Endodermal cell (in vitro differentiated cells): Measurements from ENCODE around the gene COL5A1. TPM values are rescaled to one million over a fixed set of nuclear protein-coding genes. Genes with fewer than 3 reads are reported as not detected.

Source experiments
- DNase-seq: peaks from one replicate; pipeline ENCODE4 v3.0.0-alpha.2; 2017
- H3K27ac ChIP-seq: 2 replicates; pipeline ENCODE4 v1.5.1; 2013; ENCODE audit warnings: mild to moderate bottlenecking, low read depth, low read length, moderate library complexity
- H3K27me3 ChIP-seq: 2 replicates; pipeline ENCODE4 v1.6.1; 2013; ENCODE audit warnings: mild to moderate bottlenecking, low read length, moderate library complexity; ENCODE audit not compliant: insufficient read depth, control insufficient read depth, poor library complexity, severe bottlenecking
- H3K36me3 ChIP-seq: 2 replicates; pipeline ENCODE4 v1.7.0; 2013; ENCODE audit warnings: mild to moderate bottlenecking, low read length, moderate library complexity; ENCODE audit not compliant: control insufficient read depth, insufficient read depth
- H3K4me1 ChIP-seq: one replicate; pipeline ENCODE4 v1.7.0; 2013; ENCODE audit warnings: low read length; ENCODE audit not compliant: control insufficient read depth, insufficient read depth
- H3K4me3 ChIP-seq: 2 replicates; pipeline ENCODE4 v1.5.1; 2013; ENCODE audit warnings: mild to moderate bottlenecking, low read length, moderate library complexity
- H3K9ac ChIP-seq: 2 replicates; pipeline ENCODE4 v1.6.1; 2013; ENCODE audit warnings: mild to moderate bottlenecking, low read length, moderate library complexity; ENCODE audit not compliant: poor library complexity, severe bottlenecking; ENCODE audit errors: extremely low read depth
- H3K9me3 ChIP-seq: 2 replicates; pipeline ENCODE4 v1.6.1; 2013; ENCODE audit warnings: mild to moderate bottlenecking, low read length, moderate library complexity; ENCODE audit not compliant: control insufficient read depth
- H3K27ac Mint-ChIP-seq: 2 replicates; pipeline ENCODE4 v1.8.0; 2020; ENCODE audit warnings: mixed read lengths
- H3K27me3 Mint-ChIP-seq: 2 replicates; pipeline ENCODE4 v1.8.0; 2021; ENCODE audit warnings: mild to moderate bottlenecking, mixed read lengths; ENCODE audit not compliant: insufficient read depth
- H3K36me3 Mint-ChIP-seq: 2 replicates; pipeline ENCODE4 v1.8.0; 2020; ENCODE audit warnings: low read depth, mixed read lengths
- H3K4me1 Mint-ChIP-seq: 2 replicates; pipeline ENCODE4 v1.8.0; 2020; ENCODE audit warnings: mixed read lengths
- H3K4me3 Mint-ChIP-seq: 2 replicates; pipeline ENCODE4 v1.8.0; 2020; ENCODE audit warnings: mild to moderate bottlenecking, moderate library complexity, mixed read lengths
- H3K9me3 Mint-ChIP-seq: 2 replicates; pipeline ENCODE4 v1.8.0; 2020; ENCODE audit warnings: mild to moderate bottlenecking, mixed read lengths
- CTCF ChIP-seq: fragments of 200-600 bp; sonication (generic); conservative IDR thresholded peaks from 2 replicates; pipeline ENCODE4 v1.5.0; 2021; ENCODE audit warnings: antibody characterized with exemption, mild to moderate bottlenecking
- WGBS, 2 experiments: methylation state at CpG; one replicate each; pipeline versions ENCODE4 v1.1.5 to v1.1.7; 2013; ENCODE audit warnings: missing lambda C conversion rate in 2 of 2, mixed read lengths in 1 of 2; ENCODE audit not compliant: insufficient coverage in 1 of 2, insufficient read length in 1 of 2; 5-methylcytosine and 5-hydroxymethylcytosine counted together
- total RNA-seq, 2 donors: library from RNA; stranded (reverse); fragmentation: NEBNext Ultra II Directional in 1 of 2; extraction: Animal tissue kit (Norgen Biotek cat#: 25700) in 1 of 2; gene quantifications; 2 replicates in 1 of 2; 3 replicates in 1 of 2; pipeline ENCODE4 v1.2.1, GENCODE V29; 2021

COL5A1 gene
- total RNA-seq, 2 donors from 2014 or later: 65.3 to 76.6 TPM

GRCh38 chr9:134626069-134626423 is 15.6 kb upstream of the COL5A1 start:
- Histone ChIP-seq H3K27me3 (no peaks in the 10 kb centered on the region), H3K4me3 (no peak overlapping the region), H3K27ac (no peak overlapping the region), H3K9ac (no peak overlapping the region), H3K9me3 (no peaks in the 10 kb centered on the region), H3K36me3 (no peaks in the 10 kb centered on the region), H3K4me1 (no peaks in the 10 kb centered on the region)
- H3K4me1 Mint-ChIP-seq: peaks cover 16% of the 10 kb centered on the region
- 63 to 74% methylated on average over 7 of the region's 7 CpGs for WGBS, 2 experiments
- peaks cover 2% of the 10 kb centered on the region for H3K27me3 Mint-ChIP-seq
- H3K36me3 Mint-ChIP-seq: no peaks in the 10 kb centered on the region
- H3K27ac Mint-ChIP-seq: no peak overlapping the region
- DNase-seq: peak; percentile 43
- TF ChIP-seq CTCF: no peak
- no peak overlapping the region for H3K4me3 Mint-ChIP-seq
- no peaks in the 10 kb centered on the region for H3K9me3 Mint-ChIP-seq

GRCh38 chr9:134626571-134627416 is 14.8 kb upstream of the COL5A1 start:
- no peak overlapping the region for H3K27ac ChIP-seq
- no peak overlapping the region for H3K4me3 Mint-ChIP-seq
- no peaks in the 10 kb centered on the region for H3K9me3 ChIP-seq
- H3K4me3 ChIP-seq: no peak overlapping the region
- H3K36me3 ChIP-seq: no peaks in the 10 kb centered on the region
- H3K27ac Mint-ChIP-seq: no peak overlapping the region
- no peaks in the 10 kb centered on the region for H3K27me3 ChIP-seq
- peaks cover 2% of the 10 kb centered on the region for H3K27me3 Mint-ChIP-seq
- 84 to 89% methylated on average over 10 to 19 of the region's 19 CpGs for WGBS, 2 experiments
- H3K9me3 Mint-ChIP-seq: no peaks in the 10 kb centered on the region
- peaks cover 16% of the 10 kb centered on the region for H3K4me1 Mint-ChIP-seq
- H3K36me3 Mint-ChIP-seq: no peaks in the 10 kb centered on the region
- H3K4me1 ChIP-seq: no peaks in the 10 kb centered on the region
- peak; percentile 68 for DNase-seq
- no peak overlapping the region for H3K9ac ChIP-seq
- TF ChIP-seq CTCF: no peak

GRCh38 chr9:134627417-134628353 is 13.9 kb upstream of the COL5A1 start:
- H3K36me3 ChIP-seq: no peaks in the 10 kb centered on the region
- Mint-ChIP-seq H3K4me1 (peaks cover 16% of the 10 kb centered on the region), H3K4me3 (no peak overlapping the region), H3K9me3 (no peaks in the 10 kb centered on the region), H3K36me3 (no peaks in the 10 kb centered on the region), H3K27ac (no peak overlapping the region), H3K27me3 (peaks cover 2% of the 10 kb centered on the region)
- H3K27me3 ChIP-seq: no peaks in the 10 kb centered on the region
- no peak overlapping the region for H3K9ac ChIP-seq
- WGBS, 2 experiments: 92 to 95% methylated on average over 32 to 39 of the region's 39 CpGs
- H3K4me1 ChIP-seq: no peaks in the 10 kb centered on the region
- no peak overlapping the region for H3K4me3 ChIP-seq
- H3K27ac ChIP-seq: no peak overlapping the region
- no peaks in the 10 kb centered on the region for H3K9me3 ChIP-seq
- peak; percentile 37 for DNase-seq
- no peak for TF ChIP-seq CTCF
